Measurements from ENCODE around the gene OSBPL9.
"Not testable (repeated sequence)": the region's sequence is repeated elsewhere in the genome, so short reads cannot be mapped to it uniquely, and the experiment has no call there.

The OSBPL9 gene

GRCh38 chr1:51666478-51666877, 49.6 kb downstream of the OSBPL9 start:
- DNase-seq (ENCODE audit: low read depth), result no peak

GRCh38 chr1:51667561-51667960, 50.7 kb downstream of the OSBPL9 start:
- no peak for DNase-seq (ENCODE audit: low read depth)

- DNase-seq (ENCODE audit: low read depth), result no peak
These were observed 52.4 kb downstream of the OSBPL9 start for GRCh38 chr1:51669272-51669671.

- no peak for DNase-seq (ENCODE audit: low read depth)
These were observed 52.9 kb downstream of the OSBPL9 start for GRCh38 chr1:51669816-51670215.

- DNase-seq (ENCODE audit: low read depth), result no peak
These were observed 54.8 kb downstream of the OSBPL9 start for GRCh38 chr1:51671527-51672325.

- no peak for DNase-seq (ENCODE audit: low read depth)
These were observed 56.4 kb downstream of the OSBPL9 start for GRCh38 chr1:51673279-51673678.

- no peak for DNase-seq (ENCODE audit: low read depth)
These were observed 58.4 kb downstream of the OSBPL9 start for GRCh38 chr1:51675177-51675780.

- DNase-seq (ENCODE audit: low read depth), result no peak
These were observed 62.5 kb downstream of the OSBPL9 start for GRCh38 chr1:51679435-51679834.

- DNase-seq (ENCODE audit: low read depth), result no peak
These were observed 67.9 kb downstream of the OSBPL9 start for GRCh38 chr1:51684776-51685175.

GRCh38 chr1:51686450-51686849, 69.6 kb downstream of the OSBPL9 start:
- no peak for DNase-seq (ENCODE audit: low read depth)

GRCh38 chr1:51689075-51689440, 72.2 kb downstream of the OSBPL9 start:
- DNase-seq (ENCODE audit: low read depth), result no peak

GRCh38 chr1:51689643-51690042, 72.8 kb downstream of the OSBPL9 start:
- DNase-seq (ENCODE audit: low read depth), result no peak

- DNase-seq (ENCODE audit: low read depth), result no peak
These were observed 73.5 kb downstream of the OSBPL9 start for GRCh38 chr1:51690285-51690961.

GRCh38 chr1:51691920-51692319, 75.0 kb downstream of the OSBPL9 start:
- DNase-seq (ENCODE audit: low read depth), result no peak

GRCh38 chr1:51693419-51694155, 76.7 kb downstream of the OSBPL9 start:
- no peak for DNase-seq (ENCODE audit: low read depth)

- no peak for DNase-seq (ENCODE audit: low read depth)
These were observed 80.3 kb downstream of the OSBPL9 start for GRCh38 chr1:51697166-51697565.

GRCh38 chr1:51699391-51699790, 82.5 kb downstream of the OSBPL9 start:
- no peak for DNase-seq (ENCODE audit: low read depth)

- not testable (repeated sequence) for DNase-seq (ENCODE audit: low read depth)
These were observed 84.9 kb downstream of the OSBPL9 start for GRCh38 chr1:51701782-51702181.

- not testable (repeated sequence) for DNase-seq (ENCODE audit: low read depth)
These were observed 85.3 kb downstream of the OSBPL9 start for GRCh38 chr1:51702220-51702619.

GRCh38 chr1:51705035-51705434, 88.1 kb downstream of the OSBPL9 start:
- no peak for DNase-seq (ENCODE audit: low read depth)

- no peak for DNase-seq (ENCODE audit: low read depth)
These were observed 92.2 kb downstream of the OSBPL9 start for GRCh38 chr1:51708911-51709760.
